ENCODE data around the gene PPL.

PPL gene

DNA sequence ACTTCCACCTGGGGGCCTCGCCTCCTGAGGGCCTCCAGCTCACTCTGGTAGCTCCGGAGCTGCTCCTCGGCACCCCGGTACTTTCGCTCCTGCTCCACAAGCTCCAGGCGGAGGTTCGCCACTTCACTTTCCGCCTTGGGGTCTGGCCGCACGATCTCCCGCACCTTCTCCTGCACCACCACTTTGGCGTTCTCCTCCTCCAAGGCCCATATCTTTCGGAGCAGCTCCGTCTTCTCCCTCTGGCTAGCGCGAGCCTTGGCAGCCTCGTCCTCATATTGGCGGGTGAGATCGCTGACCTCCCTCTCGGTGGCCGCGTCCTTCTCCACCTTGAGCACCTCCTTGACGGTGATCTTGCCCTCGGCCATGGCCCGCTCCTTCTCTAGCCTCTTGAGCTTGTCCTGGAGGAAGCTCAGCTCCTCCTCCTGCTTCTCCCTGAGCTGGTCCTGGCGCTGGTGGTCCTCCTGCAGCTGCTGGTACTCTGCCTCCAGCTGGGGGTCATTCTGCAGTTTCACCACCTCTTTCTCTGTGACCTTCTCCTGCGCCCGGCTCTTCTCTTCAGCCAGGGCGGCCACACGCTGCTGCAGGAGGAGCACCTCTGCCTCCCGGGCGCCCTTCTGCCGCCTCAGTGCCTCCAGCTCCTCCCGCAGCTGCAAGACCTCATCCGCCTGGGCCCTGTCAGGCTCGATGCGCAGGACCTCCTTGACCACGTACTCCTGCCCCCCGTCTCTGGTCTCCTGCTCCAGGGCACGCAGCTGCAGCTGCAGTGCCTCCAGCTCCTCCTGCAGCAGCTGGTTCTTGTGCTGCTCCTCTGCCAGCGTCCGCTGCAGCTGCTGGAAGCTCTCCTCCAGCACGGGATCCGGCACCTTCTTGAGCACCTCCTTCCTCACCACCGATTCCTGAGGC lies 51.7 kb downstream of the PPL start:
- H3K27ac ChIP-seq = peak overlapping the region; percentile 78
- no peak for DNase-seq (ENCODE audit: low spot score)
- ChIA-PET POLR2A (ENCODE audit: low non-redundant PET) (no interaction called here), CTCF (interaction anchor here (0.6 to 0.7 kb wide), 3 partner anchors 9 to 163 kb away, joined by 3 read pairs; no protein-coding TSS in a partner anchor)
- TF ChIP-seq, protein P1, sequence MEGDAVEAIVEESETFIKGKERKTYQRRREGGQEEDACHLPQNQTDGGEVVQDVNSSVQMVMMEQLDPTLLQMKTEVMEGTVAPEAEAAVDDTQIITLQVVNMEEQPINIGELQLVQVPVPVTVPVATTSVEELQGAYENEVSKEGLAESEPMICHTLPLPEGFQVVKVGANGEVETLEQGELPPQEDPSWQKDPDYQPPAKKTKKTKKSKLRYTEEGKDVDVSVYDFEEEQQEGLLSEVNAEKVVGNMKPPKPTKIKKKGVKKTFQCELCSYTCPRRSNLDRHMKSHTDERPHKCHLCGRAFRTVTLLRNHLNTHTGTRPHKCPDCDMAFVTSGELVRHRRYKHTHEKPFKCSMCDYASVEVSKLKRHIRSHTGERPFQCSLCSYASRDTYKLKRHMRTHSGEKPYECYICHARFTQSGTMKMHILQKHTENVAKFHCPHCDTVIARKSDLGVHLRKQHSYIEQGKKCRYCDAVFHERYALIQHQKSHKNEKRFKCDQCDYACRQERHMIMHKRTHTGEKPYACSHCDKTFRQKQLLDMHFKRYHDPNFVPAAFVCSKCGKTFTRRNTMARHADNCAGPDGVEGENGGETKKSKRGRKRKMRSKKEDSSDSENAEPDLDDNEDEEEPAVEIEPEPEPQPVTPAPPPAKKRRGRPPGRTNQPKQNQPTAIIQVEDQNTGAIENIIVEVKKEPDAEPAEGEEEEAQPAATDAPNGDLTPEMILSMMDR (conservative IDR thresholded peaks at IDR 0.05; ENCODE audit: low read depth) = no peak

DNA sequence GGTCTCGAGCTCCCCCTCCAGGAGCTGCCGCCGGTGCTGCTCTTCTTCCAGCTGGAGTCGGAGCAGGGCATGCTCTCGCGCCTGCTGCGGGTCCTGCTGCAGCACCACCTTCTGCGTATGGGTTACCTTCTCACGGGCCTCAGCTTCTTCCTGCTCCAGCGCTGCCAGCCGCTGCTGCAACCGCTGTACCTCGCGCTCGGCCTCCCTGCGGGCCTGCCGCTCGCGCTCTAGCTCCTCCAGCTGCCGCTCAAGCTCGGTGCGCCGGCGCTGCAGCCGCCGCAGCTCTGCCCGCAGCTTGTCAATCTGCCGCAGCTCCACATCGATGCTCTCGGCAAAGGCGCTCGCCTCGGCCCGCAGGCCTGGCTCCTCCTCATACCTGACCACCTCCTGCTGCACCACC lies 52.7 kb downstream of the PPL start:
- no peak for DNase-seq (ENCODE audit: low spot score)
- POLR2A ChIA-PET (ENCODE audit: low non-redundant PET) = no interaction called here
- CTCF ChIA-PET = interaction anchor here (0.7 to 1.2 kb wide), 2 partner anchors 8 to 52 kb away, joined by 3 to 4 read pairs; no protein-coding TSS in a partner anchor

DNA sequence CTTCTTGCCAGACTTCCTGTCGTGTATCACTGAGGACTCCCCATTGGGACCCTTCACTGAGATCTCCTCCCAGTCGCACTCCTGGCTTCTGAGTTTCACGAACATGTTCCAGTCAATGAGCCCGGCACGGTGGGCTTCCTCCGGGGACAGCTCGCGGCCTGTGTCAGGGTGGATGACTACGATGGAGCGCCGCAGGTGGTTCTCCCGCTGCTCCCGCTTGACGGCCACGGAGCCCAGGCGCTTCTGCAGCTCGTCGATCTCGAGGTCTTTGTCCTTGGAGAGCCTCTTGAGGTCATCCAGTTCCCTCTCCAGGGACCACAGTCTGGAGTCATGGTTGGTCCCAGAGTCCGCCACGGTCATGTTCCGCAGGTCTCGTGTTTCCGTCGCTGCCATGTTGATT lies 53.4 kb downstream of the PPL start:
- TF ChIP-seq, protein P1 (conservative IDR thresholded peaks at IDR 0.05; ENCODE audit: low read depth) = no peak
- CTCF ChIA-PET = interaction anchor here (0.6 to 1.2 kb wide), 2 partner anchors 39 to 53 kb away, joined by 3 to 4 read pairs; no protein-coding TSS in a partner anchor
- H3K27ac ChIP-seq = peak overlapping the region; percentile 78
- POLR2A ChIA-PET (ENCODE audit: low non-redundant PET) = no interaction called here
- no peak for DNase-seq (ENCODE audit: low spot score)

More for the DNA sequence above, 52.7 kb downstream of the PPL start:
- H3K27ac ChIP-seq = peak overlapping the region; percentile 78
- TF ChIP-seq, protein P1 (conservative IDR thresholded peaks at IDR 0.05; ENCODE audit: low read depth) = no peak

DNA sequence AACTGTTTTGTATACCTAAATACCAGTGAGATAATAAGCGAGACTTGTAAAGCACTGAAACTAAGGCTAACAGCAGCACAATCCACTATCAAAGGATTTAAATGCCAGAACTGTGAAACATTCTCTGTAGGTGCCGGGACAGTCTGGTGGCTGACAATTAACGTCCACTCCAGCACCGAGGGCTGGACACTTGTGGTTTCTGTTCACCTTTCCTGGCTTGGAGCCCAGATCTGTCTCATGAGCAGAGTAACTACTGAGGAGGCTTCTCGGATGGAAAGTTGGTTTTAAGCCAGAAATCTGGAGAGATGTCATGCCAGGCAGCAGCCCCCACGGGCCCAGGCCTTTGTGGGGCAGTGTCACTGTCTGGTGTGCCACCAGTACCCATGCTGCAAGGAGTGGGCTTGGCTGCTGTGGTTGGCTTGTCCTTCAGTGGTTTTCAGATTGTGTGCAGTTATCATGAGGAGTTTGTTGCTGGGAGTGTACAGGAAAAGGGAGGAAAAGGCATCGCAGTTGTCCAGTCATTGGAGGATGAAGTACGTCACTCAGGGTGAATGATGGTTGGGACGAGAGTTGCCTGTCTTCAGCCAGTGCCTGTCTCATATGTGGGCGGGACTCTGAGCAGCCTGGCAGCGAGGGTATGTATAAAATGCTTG lies 54.2 kb downstream of the PPL start:
- TF ChIP-seq, protein P1 (conservative IDR thresholded peaks at IDR 0.05; ENCODE audit: low read depth) = no peak
- DNase-seq (ENCODE audit: low spot score) = peak; percentile 62
- ChIA-PET POLR2A (ENCODE audit: low non-redundant PET) (no interaction called here), CTCF (interaction anchor here (0.6 kb wide), 1 partner anchor 39 kb away, joined by 3 read pairs; no protein-coding TSS in a partner anchor)
- peak overlapping the region; percentile 78 for H3K27ac ChIP-seq

DNA sequence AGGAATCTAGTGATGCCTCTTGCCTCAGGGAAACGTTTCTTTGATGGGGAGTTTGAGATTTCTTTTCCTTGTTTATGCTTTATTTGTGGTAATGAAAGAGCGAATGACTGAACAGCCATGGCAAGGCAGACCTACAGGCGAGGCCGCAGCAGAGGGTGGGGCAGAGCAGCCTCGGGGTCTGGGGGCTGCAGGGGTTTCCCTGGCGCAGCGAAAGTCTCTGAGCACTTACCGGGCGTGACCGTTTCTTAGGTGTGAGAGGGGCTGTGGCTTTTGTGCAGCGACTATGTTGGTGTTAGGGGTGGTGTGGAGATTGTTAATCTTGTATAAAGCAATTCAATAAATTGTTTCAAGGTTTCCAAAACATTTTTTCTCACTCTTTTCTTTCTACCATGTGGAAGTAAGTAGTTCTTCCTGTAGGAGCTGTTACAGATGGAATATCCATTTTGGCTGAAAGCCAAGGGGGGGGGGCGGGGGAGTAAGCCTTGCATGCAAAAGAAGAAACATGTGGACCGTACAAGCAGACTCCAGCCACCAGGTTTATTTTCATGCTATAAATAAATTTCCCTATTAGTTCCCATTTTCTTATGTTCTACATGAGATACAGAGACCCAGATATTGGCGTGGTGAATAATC lies 54.8 kb downstream of the PPL start:
- ChIA-PET CTCF (no interaction called here), POLR2A (ENCODE audit: low non-redundant PET) (no interaction called here)
- DNase-seq (ENCODE audit: low spot score) = peak; percentile 14

More for the DNA sequence above, 54.8 kb downstream of the PPL start:
- TF ChIP-seq, protein P1 (conservative IDR thresholded peaks at IDR 0.05; ENCODE audit: low read depth) = no peak
- peak overlapping the region; percentile 78 for H3K27ac ChIP-seq
